Left lung (tissue), 10 donors: Measurements from ENCODE around the gene WDR18. TPM values are rescaled to one million over a fixed set of nuclear protein-coding genes. Genes with fewer than 3 reads are reported as not detected.
"Not testable (repeated sequence)": the region's sequence is repeated elsewhere in the genome, so short reads cannot be mapped to it uniquely, and the experiment has no call there.

Source experiments
- ATAC-seq: fragments of 200-7000 bp; cut with Tn5 transposase; one replicate; pipeline ENCODE4 v1.9.1; 2020; ENCODE audit warnings: moderate library complexity
- DNase-seq, 4 donors: peaks; one replicate each; pipeline ENCODE4 v3.0.0-alpha.2; 2013 to 2020
- H3K27ac ChIP-seq, 2 donors: fragments of 200-600 bp; sonication (generic) in 1 of 2; one replicate each; pipeline versions ENCODE4 v1.5.0 to v1.8.0; 2020 to 2021
- H3K27me3 ChIP-seq, 2 donors: fragments of 200-600 bp; sonication (generic) in 1 of 2; one replicate each; pipeline versions ENCODE4 v1.5.0 to v1.8.0; 2020 to 2021
- H3K36me3 ChIP-seq, 2 donors: fragments of 200-600 bp; sonication (generic) in 1 of 2; one replicate each; pipeline versions ENCODE4 v1.5.0 to v1.8.0; 2020 to 2021
- H3K4me1 ChIP-seq, 2 donors: fragments of 200-600 bp; one replicate each; pipeline ENCODE4 v1.8.0; 2021
- H3K4me3 ChIP-seq, 2 donors: fragments of 200-600 bp; sonication (generic) in 1 of 2; one replicate each; pipeline versions ENCODE4 v1.5.0 to v1.8.0; 2020 to 2021; ENCODE audit warnings: mild to moderate bottlenecking in 1 of 2
- H3K9me3 ChIP-seq, 2 donors: fragments of 200-600 bp; sonication (generic) in 1 of 2; one replicate each; pipeline versions ENCODE4 v1.5.0 to v1.8.0; 2020 to 2021
- CTCF ChIP-seq, 2 donors: fragments of 200-600 bp; sonication (generic) in 1 of 2; IDR thresholded peaks; one replicate each; pipeline versions ENCODE4 v1.5.0 to v1.8.0; 2021; ENCODE audit warnings: antibody characterized with exemption in 2 of 2
- intact Hi-C, 2 donors: fragments of 100-400 bp; cut with DNase I; formaldehyde crosslinking; loops; one replicate each; pipeline versions ENCODE4 v1.11.2 to v1.14.2; 2022
- polyA plus RNA-seq, 6 donors: library from polyadenylated mRNA; unstranded; fragments of 120-200 nt; gene quantifications; one replicate each; pipeline ENCODE4 v1.2.1, GENCODE V29; 2013; ENCODE audit not compliant: insufficient read length in 6 of 6
- total RNA-seq, 2 donors: library from RNA; stranded (reverse); fragmentation: NEBNext Ultra II Directional; extraction: Animal tissue kit (Norgen Biotek cat#: 25700); gene quantifications; one replicate each; pipeline ENCODE4 v1.2.1, GENCODE V29; 2021
- donor health status: DM: no; HTN: yes; CAD: no.
- donor health status: DM: no; HTN: no; CAD: no.

WDR18 gene
- total and polyA plus RNA-seq, 8 donors: 26.6 to 40.7 (median 35.4) TPM

- intact Hi-C loops: no loop called here
- no peak for TF ChIP-seq CTCF (IDR thresholded peaks at IDR 0.05)
- H3K4me3 ChIP-seq: peak overlapping the region; percentile 71 to 91
- H3K27ac ChIP-seq: no peak overlapping the region
- peaks cover 49 to 74% of the 10 kb centered on the region in 2 donors for H3K4me1 ChIP-seq
- no peaks in the 10 kb centered on the region for H3K9me3 ChIP-seq
- DNase-seq (peak in 1 of 4 donors; percentile 67), ATAC-seq (no peak)
- H3K36me3 ChIP-seq: peaks cover 0 to 26% of the 10 kb centered on the region in 2 donors
- no peaks in the 10 kb centered on the region for H3K27me3 ChIP-seq
Observed at GRCh38 chr19:1018932-1019615, 34.9 kb downstream of the WDR18 start.

GRCh38 chr19:1019616-1019961 lies 35.4 kb downstream of the WDR18 start:
- Histone ChIP-seq H3K36me3 (peaks cover 0 to 20% of the 10 kb centered on the region in 2 donors), H3K9me3 (no peaks in the 10 kb centered on the region), H3K4me1 (peaks cover 49 to 75% of the 10 kb centered on the region in 2 donors), H3K4me3 (peak overlapping the region; percentile 71 to 91), H3K27ac (no peak overlapping the region), H3K27me3 (no peaks in the 10 kb centered on the region)
- intact Hi-C loops: no loop called here
- no peak for TF ChIP-seq CTCF (IDR thresholded peaks at IDR 0.05)
- ATAC-seq (no peak), DNase-seq (peak in 1 of 4 donors; percentile 80)

DNA sequence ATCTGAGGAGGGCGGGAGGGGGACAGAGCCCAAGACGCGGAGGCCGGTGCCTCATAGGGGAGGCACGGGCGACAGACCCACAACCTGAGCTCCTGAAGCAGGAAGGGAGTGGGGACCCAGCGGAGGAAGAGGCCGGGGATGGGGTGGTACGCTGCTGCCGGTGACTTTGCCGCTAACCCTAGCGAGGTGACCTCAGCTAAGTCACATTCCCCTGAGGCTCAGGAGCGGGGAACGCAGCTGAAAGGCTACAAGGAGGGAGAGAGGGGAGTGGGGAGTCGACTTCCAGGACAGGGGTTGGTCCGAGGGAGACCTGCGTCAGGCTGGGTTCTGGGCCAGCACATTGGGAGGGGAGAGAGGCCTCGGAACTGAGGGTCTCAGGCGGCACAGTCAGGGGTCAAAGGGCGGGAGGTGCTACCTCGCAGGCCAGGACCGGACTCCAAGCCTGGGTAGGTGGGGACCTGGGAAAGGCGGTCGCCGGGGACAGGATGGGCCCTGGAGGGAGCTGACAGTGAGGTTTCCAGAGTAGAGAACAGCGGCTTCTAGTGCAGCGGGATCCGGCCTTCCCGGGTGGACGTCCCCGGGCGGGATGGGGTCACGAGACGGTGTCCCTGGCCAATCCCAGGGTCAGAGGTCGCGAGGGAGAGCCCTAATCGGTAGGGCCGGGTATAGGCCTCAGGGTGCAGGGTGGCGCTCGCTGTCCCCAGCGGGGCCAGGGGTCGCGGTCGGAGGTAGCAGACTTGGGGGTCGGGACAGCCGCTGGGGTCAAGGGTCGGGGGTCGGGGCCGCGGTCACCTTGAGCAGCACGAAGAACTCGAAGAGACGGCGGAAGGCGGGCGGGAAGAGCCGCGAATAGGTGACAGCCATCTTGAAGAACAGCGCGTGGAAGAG lies 36.1 kb downstream of the WDR18 start:
- ATAC-seq (no peak), DNase-seq (peak in 2 of 4 donors; percentile 59 to 87)
- Histone ChIP-seq H3K27me3 (no peaks in the 10 kb centered on the region), H3K4me1 (peaks cover 49 to 79% of the 10 kb centered on the region in 2 donors), H3K36me3 (peaks cover 0 to 14% of the 10 kb centered on the region in 2 donors), H3K4me3 (peak overlapping the region; percentile 71 to 91), H3K9me3 (no peaks in the 10 kb centered on the region), H3K27ac (peak overlapping the region; percentile 89 to 97)
- no peak for TF ChIP-seq CTCF (IDR thresholded peaks at IDR 0.05)
- intact Hi-C loops: no loop called here

DNA sequence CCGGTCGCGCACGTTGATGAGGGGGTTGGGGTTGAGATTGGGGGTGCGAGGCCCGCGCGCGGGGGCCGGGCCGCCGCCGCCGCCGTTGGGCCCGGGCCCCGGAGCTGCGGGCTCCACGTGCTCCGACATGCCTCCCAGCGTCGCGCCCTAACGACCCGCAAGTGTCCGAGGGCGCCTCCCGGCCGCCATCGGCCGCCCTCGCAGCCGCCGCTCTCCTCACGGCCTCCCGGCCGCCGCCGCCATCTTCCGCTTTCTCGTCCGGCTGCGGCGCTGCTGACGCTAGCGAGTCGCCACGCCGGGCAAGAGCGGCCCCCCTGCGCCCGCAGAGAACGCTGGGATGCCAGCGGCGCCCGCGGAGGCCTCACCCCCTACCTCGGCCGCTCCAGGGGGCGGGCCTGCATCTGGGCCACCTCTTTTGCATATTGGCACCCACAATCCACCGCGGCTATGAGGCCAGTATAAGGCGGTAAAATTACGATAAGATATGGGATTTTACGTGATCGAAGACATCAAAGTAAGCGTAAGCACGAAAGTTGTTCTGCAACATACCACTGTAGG lies 36.8 kb downstream of the WDR18 start, which contains the start of gene TMEM259:
Gene TMEM259 (minus strand): TSS at position 256 of the 558 bp plus-strand sequence. CDS start 127 bp downstream, at position 129.
- peaks cover 46 to 79% of the 10 kb centered on the region in 2 donors for H3K4me1 ChIP-seq
- DNase-seq (peak; percentile 97 to 100 (median 98)), ATAC-seq (peak; percentile 93)
- no peaks in the 10 kb centered on the region for H3K9me3 ChIP-seq
- intact Hi-C loops: no loop called here
- peaks cover 0 to 7% of the 10 kb centered on the region in 2 donors for H3K36me3 ChIP-seq
- peak within 1 kb of the TSS; percentile 89 to 97 for H3K27ac ChIP-seq
- peak within 1 kb of the TSS; percentile 71 to 91 for H3K4me3 ChIP-seq
- no peaks in the 10 kb centered on the region for H3K27me3 ChIP-seq
- TF ChIP-seq CTCF (IDR thresholded peaks at IDR 0.05): no peak

GRCh38 chr19:1023883-1024188 lies 39.7 kb downstream of the WDR18 start:
- H3K4me3 ChIP-seq, H3K9me3 ChIP-seq, intact Hi-C loops, H3K27me3 ChIP-seq, H3K36me3 ChIP-seq, H3K27ac ChIP-seq, ATAC-seq, DNase-seq: not testable (repeated sequence)
- peaks cover 21 to 67% of the 10 kb centered on the region in 2 donors for H3K4me1 ChIP-seq

DNA sequence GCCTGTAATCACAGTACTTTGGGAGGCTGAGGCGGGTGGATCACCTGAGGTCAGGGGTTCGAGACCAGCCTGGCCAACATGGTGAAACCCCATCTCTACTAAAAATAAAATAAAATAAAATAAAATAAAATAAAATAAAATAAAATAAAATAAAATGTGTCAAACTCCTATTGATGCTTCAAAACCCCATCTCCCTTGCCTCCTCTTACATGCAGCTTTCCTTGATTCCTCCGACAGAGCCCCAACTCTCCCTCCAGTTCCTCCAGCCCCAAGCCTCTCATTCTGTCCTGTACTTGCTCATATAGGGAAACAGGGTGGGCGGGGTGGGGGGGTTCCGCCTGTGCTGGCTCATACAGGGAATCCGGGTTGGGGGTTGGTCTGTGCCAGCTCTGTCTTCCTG lies 40.9 kb downstream of the WDR18 start:
- DNase-seq, H3K27ac ChIP-seq, ATAC-seq, H3K9me3 ChIP-seq, H3K36me3 ChIP-seq, H3K27me3 ChIP-seq, intact Hi-C loops, H3K4me3 ChIP-seq: not testable (repeated sequence)
- peaks cover 9 to 65% of the 10 kb centered on the region in 2 donors for H3K4me1 ChIP-seq
